ENCODE measurements around the gene FAM50B.
"Not testable (repeated sequence)": the region's sequence is repeated elsewhere in the genome, so short reads cannot be mapped to it uniquely, and the experiment has no call there.

Gene FAM50B

GRCh38 chr6:3849681-3850450, 693 bp downstream of the FAM50B start:
- DNase-seq (ENCODE audit: low spot score) = no peak

GRCh38 chr6:3850451-3851203, 1.5 kb downstream of the FAM50B start:
- peak; percentile 4 for DNase-seq (ENCODE audit: low spot score)

GRCh38 chr6:3851839-3852238, 2.7 kb downstream of the FAM50B start:
- DNase-seq (ENCODE audit: low spot score) = no peak

GRCh38 chr6:3852391-3852790, 3.2 kb downstream of the FAM50B start:
- DNase-seq (ENCODE audit: low spot score) = no peak

GRCh38 chr6:3855866-3856265, 6.7 kb downstream of the FAM50B start:
- DNase-seq (ENCODE audit: low spot score) = no peak

- no peak for DNase-seq (ENCODE audit: low spot score)
Measured at GRCh38 chr6:3856576-3856975, 7.4 kb downstream of the FAM50B start.

GRCh38 chr6:3857468-3858456, 8.6 kb downstream of the FAM50B start:
- no peak for DNase-seq (ENCODE audit: low spot score)

- DNase-seq (ENCODE audit: low spot score) = no peak
Measured at GRCh38 chr6:3859878-3860552, 10.8 kb downstream of the FAM50B start.

GRCh38 chr6:3861424-3861823, 12.3 kb downstream of the FAM50B start:
- DNase-seq (ENCODE audit: low spot score) = no peak

GRCh38 chr6:3862038-3862437, 12.9 kb downstream of the FAM50B start:
- DNase-seq (ENCODE audit: low spot score) = no peak

GRCh38 chr6:3863322-3863721, 14.1 kb downstream of the FAM50B start:
- not testable (repeated sequence) for DNase-seq (ENCODE audit: low spot score)

GRCh38 chr6:3865463-3865862, 16.3 kb downstream of the FAM50B start:
- no peak for DNase-seq (ENCODE audit: low spot score)

- no peak for DNase-seq (ENCODE audit: low spot score)
Measured at GRCh38 chr6:3867641-3868502, 18.7 kb downstream of the FAM50B start.

- DNase-seq (ENCODE audit: low spot score) = no peak
Measured at GRCh38 chr6:3868544-3868943, 19.4 kb downstream of the FAM50B start.

GRCh38 chr6:3869284-3869631, 20.1 kb downstream of the FAM50B start:
- DNase-seq (ENCODE audit: low spot score) = no peak

- DNase-seq (ENCODE audit: low spot score) = no peak
Measured at GRCh38 chr6:3869632-3870527, 20.7 kb downstream of the FAM50B start.

GRCh38 chr6:3870528-3870925, 21.4 kb downstream of the FAM50B start:
- no peak for DNase-seq (ENCODE audit: low spot score)

- no peak for DNase-seq (ENCODE audit: low spot score)
Measured at GRCh38 chr6:3871515-3871914, 22.3 kb downstream of the FAM50B start.

- no peak for DNase-seq (ENCODE audit: low spot score)
Measured at GRCh38 chr6:3871939-3872338, 22.8 kb downstream of the FAM50B start.

GRCh38 chr6:3872370-3872854, 23.2 kb downstream of the FAM50B start:
- no peak for DNase-seq (ENCODE audit: low spot score)

Data from NAMALWA (cell line).